Measurements from ENCODE around the gene RNF114.
A peak's percentile ranks its signal among the peaks of the same experiment; 100 is the strongest.
"Not testable (repeated sequence)": the region's sequence is repeated elsewhere in the genome, so short reads cannot be mapped to it uniquely, and the experiment has no call there.

Gene RNF114

GRCh38 chr20:49936153-49937026 lies at the start of gene RNF114:
Gene RNF114 (plus strand): TSS chr20:49936397. CDS start chr20:49936413, 16 bp downstream.
- FAIRE-seq, result no peak

- FAIRE-seq, result no peak
Measured at GRCh38 chr20:49886571-49887213, 49.5 kb upstream of the RNF114 start.

GRCh38 chr20:49887251-49888211 lies 48.7 kb upstream of the RNF114 start:
- no peak for FAIRE-seq

GRCh38 chr20:49888212-49889000 lies 47.8 kb upstream of the RNF114 start:
- FAIRE-seq, result peak; percentile 80

- FAIRE-seq, result no peak
Measured at GRCh38 chr20:49889001-49889934, 46.9 kb upstream of the RNF114 start.

- no peak for FAIRE-seq
Measured at GRCh38 chr20:49889935-49890333, 46.3 kb upstream of the RNF114 start.

GRCh38 chr20:49890471-49891361 lies 45.5 kb upstream of the RNF114 start:
- FAIRE-seq, result no peak

GRCh38 chr20:49891476-49892110 lies 44.6 kb upstream of the RNF114 start:
- FAIRE-seq, result no peak

GRCh38 chr20:49892260-49892659 lies 43.9 kb upstream of the RNF114 start:
- FAIRE-seq, result no peak

GRCh38 chr20:49892817-49893216 lies 43.4 kb upstream of the RNF114 start:
- no peak for FAIRE-seq

- FAIRE-seq, result no peak
Measured at GRCh38 chr20:49893242-49894072, 42.7 kb upstream of the RNF114 start.

GRCh38 chr20:49894073-49894470 lies 42.1 kb upstream of the RNF114 start:
- no peak for FAIRE-seq

GRCh38 chr20:49895474-49896093 lies 40.6 kb upstream of the RNF114 start:
- FAIRE-seq, result not testable (repeated sequence)

- no peak for FAIRE-seq
Measured at GRCh38 chr20:49896204-49896603, 40.0 kb upstream of the RNF114 start.

GRCh38 chr20:49899541-49900383 lies 36.4 kb upstream of the RNF114 start:
- no peak for FAIRE-seq

- no peak for FAIRE-seq
Measured at GRCh38 chr20:49901588-49901987, 34.6 kb upstream of the RNF114 start.

Data from G401.6 (cell line).